Hepatocyte (in vitro differentiated cells): ENCODE data around the gene PHC1.

Source experiments
- EZH2 ChIP-seq: fragments of 200-600 bp; sonication (generic); IDR thresholded peaks from 2 replicates; pipeline ENCODE4 v1.6.1; 2016; ENCODE audit warnings: antibody characterized with exemption, mild to moderate bottlenecking, borderline replicate concordance
- EZH2phosphoT487 ChIP-seq: fragments of 200-600 bp; sonication (generic); IDR thresholded peaks from one replicate; pipeline ENCODE4 v1.6.1; 2018; ENCODE audit warnings: antibody characterized with exemption, mild to moderate bottlenecking, low read depth, moderate library complexity; ENCODE audit not compliant: unreplicated experiment, severe bottlenecking
- TF ChIP-seq, protein P1 (sequence below): fragments of 200-600 bp; sonication (generic); IDR thresholded peaks from 2 replicates; pipeline ENCODE4 v1.5.1; 2016; ENCODE audit warnings: antibody characterized with exemption, mild to moderate bottlenecking; ENCODE audit not compliant: poor library complexity

DNA sequence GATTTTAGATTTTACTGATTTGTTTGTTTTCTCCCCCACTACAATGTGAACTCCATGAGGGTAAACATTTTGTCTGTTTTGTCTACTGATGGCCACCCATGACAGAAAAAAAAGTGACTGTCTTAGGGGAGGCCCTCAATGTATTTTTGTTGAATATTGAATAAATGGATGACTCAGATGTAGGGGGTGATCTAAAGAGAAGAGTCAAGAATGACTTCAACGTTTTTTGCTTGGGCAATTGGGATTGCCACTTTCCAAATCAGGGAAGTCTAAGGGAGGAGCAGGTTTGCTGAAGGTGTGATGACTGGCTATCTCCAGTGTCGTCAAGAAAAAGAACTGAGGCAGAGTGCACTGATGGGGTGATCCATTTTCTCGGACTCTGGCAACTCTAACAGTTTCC, 10.7 kb upstream of the PHC1 start:
- TF ChIP-seq, protein P1, sequence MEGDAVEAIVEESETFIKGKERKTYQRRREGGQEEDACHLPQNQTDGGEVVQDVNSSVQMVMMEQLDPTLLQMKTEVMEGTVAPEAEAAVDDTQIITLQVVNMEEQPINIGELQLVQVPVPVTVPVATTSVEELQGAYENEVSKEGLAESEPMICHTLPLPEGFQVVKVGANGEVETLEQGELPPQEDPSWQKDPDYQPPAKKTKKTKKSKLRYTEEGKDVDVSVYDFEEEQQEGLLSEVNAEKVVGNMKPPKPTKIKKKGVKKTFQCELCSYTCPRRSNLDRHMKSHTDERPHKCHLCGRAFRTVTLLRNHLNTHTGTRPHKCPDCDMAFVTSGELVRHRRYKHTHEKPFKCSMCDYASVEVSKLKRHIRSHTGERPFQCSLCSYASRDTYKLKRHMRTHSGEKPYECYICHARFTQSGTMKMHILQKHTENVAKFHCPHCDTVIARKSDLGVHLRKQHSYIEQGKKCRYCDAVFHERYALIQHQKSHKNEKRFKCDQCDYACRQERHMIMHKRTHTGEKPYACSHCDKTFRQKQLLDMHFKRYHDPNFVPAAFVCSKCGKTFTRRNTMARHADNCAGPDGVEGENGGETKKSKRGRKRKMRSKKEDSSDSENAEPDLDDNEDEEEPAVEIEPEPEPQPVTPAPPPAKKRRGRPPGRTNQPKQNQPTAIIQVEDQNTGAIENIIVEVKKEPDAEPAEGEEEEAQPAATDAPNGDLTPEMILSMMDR: no peak
- no peak for TF ChIP-seq EZH2
- no peak for TF ChIP-seq EZH2phosphoT487
